Activated CD8-positive, alpha-beta memory T cell treated with anti-CD3 and anti-CD28 coated beads, Interleukin-2, amount 50 U/mL, for 1 hour (primary cell): ENCODE data around the gene LPXN.

Source experiments
- DNase-seq: peaks from one replicate; pipeline ENCODE4 v3.0.0-alpha.2; 2020; ENCODE audit errors: extremely low read depth

Gene LPXN

GRCh38 chr11:58524232-58525036 lies 51.2 kb downstream of the LPXN start:
- DNase-seq, result peak; percentile 20

GRCh38 chr11:58513747-58514367 lies 61.8 kb downstream of the LPXN start:
- DNase-seq, result no peak

- no peak for DNase-seq
Observed at GRCh38 chr11:58511636-58512035, 64.0 kb downstream of the LPXN start.

- DNase-seq, result no peak
Observed at GRCh38 chr11:58509748-58510147, 65.9 kb downstream of the LPXN start.

- no peak for DNase-seq
Observed at GRCh38 chr11:58508814-58509213, 66.8 kb downstream of the LPXN start.

GRCh38 chr11:58508005-58508404 lies 67.7 kb downstream of the LPXN start, which contains the start of gene OR5B21:
Gene OR5B21 (minus strand): TSS chr11:58508105. CDS start chr11:58508105, 0 bp downstream.
- no peak for DNase-seq

GRCh38 chr11:58507355-58507754 lies 68.3 kb downstream of the LPXN start:
- DNase-seq, result no peak

GRCh38 chr11:58506935-58507334 lies 68.7 kb downstream of the LPXN start:
- DNase-seq, result no peak

- no peak for DNase-seq
Observed at GRCh38 chr11:58505849-58506248, 69.8 kb downstream of the LPXN start.

- no peak for DNase-seq
Observed at GRCh38 chr11:58504232-58504631, 71.4 kb downstream of the LPXN start.

- DNase-seq, result no peak
Observed at GRCh38 chr11:58503361-58503856, 72.2 kb downstream of the LPXN start.

GRCh38 chr11:58502004-58502403 lies 73.7 kb downstream of the LPXN start:
- DNase-seq, result no peak

- DNase-seq, result no peak
Observed at GRCh38 chr11:58498464-58498863, 77.2 kb downstream of the LPXN start.

GRCh38 chr11:58497951-58498350 lies 77.7 kb downstream of the LPXN start:
- DNase-seq, result no peak

GRCh38 chr11:58495906-58496305 lies 79.8 kb downstream of the LPXN start:
- no peak for DNase-seq

- no peak for DNase-seq
Observed at GRCh38 chr11:58494101-58494500, 81.6 kb downstream of the LPXN start.

- DNase-seq, result no peak
Observed at GRCh38 chr11:58493676-58494075, 82.0 kb downstream of the LPXN start.

- no peak for DNase-seq
Observed at GRCh38 chr11:58490827-58491226, 84.8 kb downstream of the LPXN start.

GRCh38 chr11:58487170-58487569 lies 88.5 kb downstream of the LPXN start:
- DNase-seq, result no peak

GRCh38 chr11:58485961-58486360 lies 89.7 kb downstream of the LPXN start:
- no peak for DNase-seq
